8988T (cell line): ENCODE results near the gene GPLD1.
"Not testable (repeated sequence)": the region's sequence is repeated elsewhere in the genome, so short reads cannot be mapped to it uniquely, and the experiment has no call there.

ENCODE experiments used
- DNase-seq: peaks from one replicate; pipeline ENCODE4 v3.0.0; 2011

Gene GPLD1

DNA sequence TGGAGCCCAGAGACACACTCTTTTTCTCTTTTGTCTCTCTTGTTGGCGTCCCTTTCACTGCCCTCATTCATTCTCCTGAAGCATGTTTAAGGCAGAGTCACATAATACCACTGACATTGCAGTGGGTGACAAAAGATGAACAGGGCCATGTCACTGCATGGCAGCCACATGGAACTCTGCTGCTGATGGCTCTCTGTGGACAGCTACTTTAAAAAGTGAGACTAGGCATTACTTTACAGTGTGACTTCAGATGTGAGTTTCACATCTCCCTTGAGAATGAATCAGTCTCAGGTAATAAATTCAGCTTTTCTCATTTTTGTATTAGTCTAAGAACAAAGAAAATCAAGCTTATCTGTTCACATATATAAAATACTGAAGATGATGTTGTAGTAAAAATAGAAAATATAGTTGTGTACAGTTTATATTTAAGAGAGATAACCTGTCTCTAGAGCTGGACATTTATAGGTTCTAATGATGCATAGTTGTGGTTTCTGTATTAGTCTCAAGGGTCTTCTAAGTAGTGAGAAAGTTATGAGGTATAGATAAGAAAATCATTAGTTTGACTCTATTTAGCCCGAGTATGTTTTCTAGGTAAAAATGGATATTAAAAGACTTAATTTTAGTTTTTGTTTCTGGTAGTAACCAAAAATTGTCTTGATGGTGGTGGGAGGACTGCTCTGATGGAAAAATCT, 80.5 kb downstream of the GPLD1 start:
- DNase-seq = no peak

- no peak for DNase-seq
These were observed 84.1 kb downstream of the GPLD1 start for GRCh38 chr6:24405262-24405661.

- no peak for DNase-seq
These were observed 85.9 kb downstream of the GPLD1 start for GRCh38 chr6:24403501-24403824.

GRCh38 chr6:24402697-24403500, 86.5 kb downstream of the GPLD1 start, which contains the start of gene MRS2:
Gene MRS2, plus strand, starts transcription at chr6:24402936. Its CDS starts 111 bp downstream, at chr6:24403047.
- peak; percentile 64 for DNase-seq

DNA sequence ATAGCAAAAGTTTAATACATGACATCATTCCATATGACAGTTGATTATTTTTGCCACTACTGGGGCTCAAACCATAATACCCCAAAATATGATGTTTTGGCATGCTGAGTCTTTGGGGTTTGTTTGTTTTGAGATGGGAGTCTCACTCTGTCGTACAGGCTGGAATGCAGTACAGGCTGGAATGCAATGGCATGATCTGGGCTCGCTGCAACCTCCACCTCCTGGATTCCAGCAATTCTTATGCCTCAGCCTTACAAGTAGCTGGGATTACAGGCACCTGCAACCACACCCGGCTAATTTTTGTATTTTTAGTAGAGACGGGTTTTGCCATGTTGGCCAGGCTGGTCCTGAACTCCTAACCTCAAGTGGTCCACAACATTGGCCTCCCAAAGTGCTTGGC, 87.9 kb downstream of the GPLD1 start:
- DNase-seq = no peak

DNA sequence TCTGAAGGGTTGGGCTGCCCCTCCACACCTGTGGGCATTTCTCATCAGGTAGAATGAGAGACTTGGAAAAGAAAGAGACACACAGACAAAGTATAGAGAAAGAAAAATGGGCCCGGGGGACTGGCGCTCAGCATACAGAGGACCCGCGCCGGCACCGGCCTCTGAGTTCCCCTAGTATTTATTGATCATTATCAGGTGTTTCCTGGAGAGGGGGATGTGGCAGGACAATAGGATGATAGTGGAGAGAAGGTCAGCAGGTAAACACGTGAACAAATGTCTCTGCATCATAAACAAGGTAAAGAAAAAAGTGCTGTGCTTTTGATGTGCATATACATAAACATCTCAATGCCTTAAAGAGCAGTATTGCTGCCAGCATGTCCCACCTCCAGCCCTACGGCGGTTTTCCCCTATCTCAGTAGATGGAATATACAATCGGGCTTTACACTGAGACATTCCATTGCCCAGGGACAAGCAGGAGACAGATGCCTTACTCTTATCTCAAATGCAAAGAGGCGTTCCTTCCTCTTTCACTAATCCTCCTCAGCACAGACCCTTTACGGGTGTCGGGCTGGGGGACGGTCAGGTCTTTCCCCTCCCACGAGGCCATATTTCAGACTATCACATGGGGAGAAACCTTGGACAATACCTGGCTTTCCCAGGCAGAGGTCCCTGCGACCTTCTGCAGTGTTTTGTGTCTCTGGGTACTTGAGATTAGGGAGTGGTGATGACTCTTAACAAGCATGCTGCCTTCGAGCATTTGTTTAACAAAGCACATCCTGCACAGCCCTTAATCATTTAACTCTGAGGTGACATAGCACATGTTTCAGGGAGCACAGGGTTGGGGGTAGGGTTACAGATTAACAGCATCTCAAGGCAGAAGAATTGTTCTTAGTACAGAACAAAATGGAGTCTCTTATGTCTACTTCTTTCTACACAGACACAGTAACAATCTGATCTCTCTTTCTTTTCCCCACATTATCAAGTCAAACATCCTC, 89.0 kb downstream of the GPLD1 start:
- not testable (repeated sequence) for DNase-seq

GRCh38 chr6:24397631-24398030, 91.7 kb downstream of the GPLD1 start:
- DNase-seq = no peak

GRCh38 chr6:24396824-24397223, 92.6 kb downstream of the GPLD1 start:
- no peak for DNase-seq

DNA sequence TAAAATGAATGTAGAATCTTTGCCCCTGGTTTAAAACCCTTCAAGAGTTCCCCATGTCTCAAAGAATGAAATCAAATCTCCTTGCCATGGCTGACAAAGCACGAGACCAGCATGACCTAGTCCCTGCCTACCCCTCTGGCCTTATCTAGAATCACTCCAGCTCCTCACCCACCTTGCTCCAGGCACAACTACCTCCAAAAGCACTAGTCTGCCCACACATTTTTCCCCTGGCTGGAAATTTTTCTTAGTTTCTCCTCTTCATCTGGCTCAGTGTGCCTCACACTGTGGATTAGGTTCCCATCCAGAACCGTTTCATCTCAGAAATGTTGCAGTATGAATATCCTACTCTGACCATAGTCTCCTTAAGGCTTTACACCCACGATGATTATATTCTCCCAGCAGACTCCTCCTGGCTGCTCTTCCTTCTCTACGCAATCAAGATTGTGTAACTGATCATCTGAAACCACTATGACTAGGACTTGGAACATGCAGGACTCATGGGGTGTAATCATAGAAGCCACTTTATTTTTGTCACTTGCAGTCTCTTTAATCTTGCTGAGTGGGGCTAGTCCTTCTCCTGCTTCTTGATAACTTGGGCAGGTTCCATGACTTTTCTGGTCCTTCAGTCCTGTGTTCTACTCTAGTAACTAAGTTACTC, 94.5 kb downstream of the GPLD1 start:
- DNase-seq = no peak

DNA sequence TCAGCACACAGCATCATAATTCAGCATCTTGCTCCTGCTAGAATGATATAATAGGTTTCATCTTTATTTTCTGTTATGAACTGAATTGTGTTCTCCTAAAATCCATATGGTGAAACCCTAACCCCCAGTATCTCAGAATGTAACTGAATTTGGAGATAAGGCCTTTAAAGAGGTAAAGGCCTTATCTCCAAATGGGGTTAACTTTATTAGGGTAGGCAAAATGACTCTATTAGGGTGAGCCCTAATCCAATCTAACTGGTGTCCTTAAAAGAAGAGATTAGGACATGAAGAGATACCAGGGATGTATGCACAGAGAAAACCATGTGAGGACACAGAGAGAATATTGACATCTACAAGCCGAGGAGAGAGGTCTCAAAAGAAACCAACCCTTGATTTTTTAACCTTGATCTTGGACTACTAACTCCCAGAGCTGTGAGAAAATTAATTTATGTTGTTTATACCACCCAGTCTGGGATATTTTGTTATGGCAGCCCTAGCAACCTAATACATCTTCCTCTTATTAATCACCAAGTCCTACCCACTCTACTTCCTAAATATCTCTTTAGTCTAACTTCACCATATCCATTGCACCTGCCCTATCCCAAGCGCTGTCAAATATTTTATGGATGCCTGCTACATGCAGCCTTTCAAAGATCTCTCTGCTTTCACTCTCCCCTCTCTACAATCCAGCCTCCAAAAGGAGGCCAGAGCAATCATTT, 95.2 kb downstream of the GPLD1 start:
- no peak for DNase-seq

- DNase-seq = no peak
These were observed 97.5 kb downstream of the GPLD1 start for GRCh38 chr6:24391756-24392405.

DNA sequence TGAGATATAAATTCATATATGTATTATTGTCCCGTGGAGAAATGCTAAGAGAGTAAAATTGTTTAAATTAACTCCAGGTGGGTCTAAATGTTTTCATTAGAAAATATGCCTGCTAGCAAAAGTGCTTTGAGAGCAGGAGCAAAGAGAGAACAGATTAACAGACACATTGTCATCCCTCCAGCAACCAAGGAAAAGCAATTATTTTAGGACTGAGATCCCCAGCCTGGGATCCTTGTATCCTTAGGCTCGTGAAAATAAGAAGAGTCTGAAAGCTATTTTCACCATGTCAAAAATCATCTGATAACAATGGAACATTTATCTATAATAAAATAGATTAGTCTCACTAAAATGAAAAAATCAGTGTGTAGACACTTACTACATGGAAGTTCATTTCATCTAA, 98.2 kb downstream of the GPLD1 start:
- DNase-seq = no peak

GRCh38 chr6:24387818-24388217, 101.6 kb downstream of the GPLD1 start:
- no peak for DNase-seq

DNA sequence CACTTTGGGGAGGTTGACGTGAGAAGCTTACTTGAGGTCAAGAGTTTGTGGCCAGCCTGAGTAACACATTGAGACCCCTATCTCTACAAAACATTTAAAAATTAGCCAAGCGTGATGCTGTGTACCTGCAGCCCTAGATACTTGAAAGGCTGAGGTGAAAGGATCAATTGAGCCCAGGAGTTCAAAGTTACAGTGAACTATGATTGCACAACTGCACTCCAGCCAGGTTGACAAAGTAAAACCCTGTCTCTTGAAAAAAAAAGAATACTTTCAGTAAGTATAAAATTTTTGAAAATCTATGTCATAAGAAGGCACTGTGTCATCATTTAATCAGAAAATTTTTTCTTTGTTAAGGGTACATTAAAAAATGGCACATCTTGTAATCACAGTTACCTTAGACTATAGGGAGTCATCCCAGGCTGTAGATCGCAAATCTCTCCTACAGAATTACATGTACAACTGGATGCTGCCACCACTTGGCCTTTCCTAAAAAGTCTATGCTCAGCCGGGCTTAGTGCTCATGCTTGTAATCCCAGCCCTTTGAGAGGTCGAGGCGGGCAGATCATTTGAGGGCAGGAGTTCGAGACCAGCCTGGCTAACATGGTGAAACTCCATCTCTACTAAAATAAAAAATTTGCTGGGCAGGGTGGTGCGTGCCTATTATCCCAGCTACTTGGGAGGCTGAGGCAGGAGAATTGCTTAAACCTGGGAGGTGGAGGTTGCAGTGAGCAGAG, 103.7 kb downstream of the GPLD1 start:
- DNase-seq = no peak

- not testable (repeated sequence) for DNase-seq
These were observed 104.8 kb downstream of the GPLD1 start for GRCh38 chr6:24384369-24385130.

- not testable (repeated sequence) for DNase-seq
These were observed 106.4 kb downstream of the GPLD1 start for GRCh38 chr6:24382891-24383494.

- DNase-seq = no peak
These were observed 107.2 kb downstream of the GPLD1 start for GRCh38 chr6:24382220-24382540.

DNA sequence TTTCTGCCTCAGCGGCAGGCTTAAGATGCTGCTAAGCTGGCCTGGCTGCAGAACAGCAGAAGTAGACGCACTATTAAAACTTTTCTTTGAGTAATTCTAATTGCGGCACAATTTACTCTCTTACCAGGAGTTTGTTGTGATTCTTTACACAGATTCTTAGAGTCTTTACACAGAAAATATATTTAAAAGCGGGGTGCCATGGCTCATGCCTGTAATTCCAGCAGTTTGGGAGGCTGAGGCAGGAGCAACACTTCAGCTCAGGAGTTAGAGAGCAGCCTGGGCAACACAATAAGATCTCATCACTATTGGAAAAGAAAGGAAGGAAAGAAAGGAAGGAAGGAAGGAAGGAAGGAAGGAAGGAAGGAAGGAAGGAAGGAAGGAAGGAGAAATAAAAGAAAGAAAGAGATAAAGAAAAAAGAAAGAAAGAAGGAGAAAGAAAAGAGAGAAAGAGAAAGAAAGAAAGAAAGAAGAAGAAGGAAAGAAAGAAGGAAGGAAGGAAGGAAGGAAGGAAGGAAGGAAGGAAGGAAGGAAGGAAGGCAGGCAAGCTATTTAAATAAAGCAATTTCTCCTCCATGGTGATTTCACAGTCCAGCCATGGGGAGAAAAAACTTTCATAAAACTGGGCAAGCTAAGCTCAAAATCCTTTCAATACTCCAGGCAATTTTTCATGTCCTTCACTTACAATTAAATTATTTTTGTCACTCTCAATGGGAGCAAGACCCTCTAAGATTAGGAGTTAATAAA, 107.7 kb downstream of the GPLD1 start:
- no peak for DNase-seq
